NOMO-1 treated with dmso at 0.1 percent for 144 hours (cell line): ENCODE measurements around the gene DCAF6.

ENCODE experiments used
- DNase-seq: peaks from one replicate; lab custom pipeline; 2025; ENCODE audit not compliant: unreplicated experiment; lab: John Stamatoyannopoulos, UW

DCAF6 gene

GRCh38 chr1:168099337-168099801, 162.9 kb downstream of the DCAF6 start:
- DNase-seq, result no peak

GRCh38 chr1:168100315-168101002, 164.0 kb downstream of the DCAF6 start:
- DNase-seq, result no peak

GRCh38 chr1:168101336-168101735, 164.9 kb downstream of the DCAF6 start:
- no peak for DNase-seq

- no peak for DNase-seq
Measured at GRCh38 chr1:168102487-168102886, 166.0 kb downstream of the DCAF6 start.

- DNase-seq, result no peak
Measured at GRCh38 chr1:168104535-168104934, 168.1 kb downstream of the DCAF6 start.

- DNase-seq, result no peak
Measured at GRCh38 chr1:168105846-168106245, 169.4 kb downstream of the DCAF6 start.

GRCh38 chr1:168106274-168106673, 169.8 kb downstream of the DCAF6 start:
- DNase-seq, result no peak

- DNase-seq, result no peak
Measured at GRCh38 chr1:168110896-168111545, 174.5 kb downstream of the DCAF6 start.

- no peak for DNase-seq
Measured at GRCh38 chr1:168112673-168113305, 176.3 kb downstream of the DCAF6 start.

- no peak for DNase-seq
Measured at GRCh38 chr1:168114845-168115244, 178.4 kb downstream of the DCAF6 start.

GRCh38 chr1:168116327-168116799, 179.9 kb downstream of the DCAF6 start:
- no peak for DNase-seq

- DNase-seq, result no peak
Measured at GRCh38 chr1:168119750-168120149, 183.3 kb downstream of the DCAF6 start.

GRCh38 chr1:168121401-168122011, 185.0 kb downstream of the DCAF6 start:
- no peak for DNase-seq

- no peak for DNase-seq
Measured at GRCh38 chr1:168125051-168125450, 188.6 kb downstream of the DCAF6 start.
